ENCODE measurements around the gene GLTP.
"Not testable (repeated sequence)": the region's sequence is repeated elsewhere in the genome, so short reads cannot be mapped to it uniquely, and the experiment has no call there.

Gene GLTP

DNA sequence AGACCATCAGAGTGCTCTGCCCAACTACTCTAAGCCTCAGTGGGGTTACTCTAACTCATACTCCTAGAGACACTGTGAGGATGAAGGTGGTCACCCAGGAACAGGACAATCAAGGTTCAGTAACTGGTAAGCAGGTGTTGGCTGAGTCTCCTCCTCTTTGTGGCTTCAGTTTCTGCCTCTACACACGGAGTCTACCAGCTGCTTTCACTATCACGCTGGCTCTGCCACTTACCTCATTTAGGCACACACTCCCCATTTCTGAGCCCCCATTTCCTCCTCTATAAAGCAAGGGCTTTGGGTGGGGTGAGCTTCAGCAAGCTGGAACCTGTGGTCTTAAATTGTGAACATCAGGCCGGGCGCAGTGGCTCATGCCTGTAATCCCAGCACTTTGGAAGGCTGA lies 12.4 kb upstream of the GLTP start:
- no peak for TF ChIP-seq POLR2A (IDR thresholded peaks at IDR 0.05; ENCODE audit: extremely low read depth, insufficient read length)
- TF ChIP-seq, protein P1, sequence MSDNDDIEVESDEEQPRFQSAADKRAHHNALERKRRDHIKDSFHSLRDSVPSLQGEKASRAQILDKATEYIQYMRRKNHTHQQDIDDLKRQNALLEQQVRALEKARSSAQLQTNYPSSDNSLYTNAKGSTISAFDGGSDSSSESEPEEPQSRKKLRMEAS (IDR thresholded peaks at IDR 0.05; ENCODE audit: low read depth, low read length): no peak
- no peak for TF ChIP-seq MYC (IDR thresholded peaks at IDR 0.05; ENCODE audit: low read depth, low read length)
- TF ChIP-seq, protein P2, sequence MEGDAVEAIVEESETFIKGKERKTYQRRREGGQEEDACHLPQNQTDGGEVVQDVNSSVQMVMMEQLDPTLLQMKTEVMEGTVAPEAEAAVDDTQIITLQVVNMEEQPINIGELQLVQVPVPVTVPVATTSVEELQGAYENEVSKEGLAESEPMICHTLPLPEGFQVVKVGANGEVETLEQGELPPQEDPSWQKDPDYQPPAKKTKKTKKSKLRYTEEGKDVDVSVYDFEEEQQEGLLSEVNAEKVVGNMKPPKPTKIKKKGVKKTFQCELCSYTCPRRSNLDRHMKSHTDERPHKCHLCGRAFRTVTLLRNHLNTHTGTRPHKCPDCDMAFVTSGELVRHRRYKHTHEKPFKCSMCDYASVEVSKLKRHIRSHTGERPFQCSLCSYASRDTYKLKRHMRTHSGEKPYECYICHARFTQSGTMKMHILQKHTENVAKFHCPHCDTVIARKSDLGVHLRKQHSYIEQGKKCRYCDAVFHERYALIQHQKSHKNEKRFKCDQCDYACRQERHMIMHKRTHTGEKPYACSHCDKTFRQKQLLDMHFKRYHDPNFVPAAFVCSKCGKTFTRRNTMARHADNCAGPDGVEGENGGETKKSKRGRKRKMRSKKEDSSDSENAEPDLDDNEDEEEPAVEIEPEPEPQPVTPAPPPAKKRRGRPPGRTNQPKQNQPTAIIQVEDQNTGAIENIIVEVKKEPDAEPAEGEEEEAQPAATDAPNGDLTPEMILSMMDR (IDR thresholded peaks at IDR 0.05; ENCODE audit: low read depth, low read length): no peak
- no peak overlapping the region for H3K4me3 ChIP-seq (ENCODE audit: low read depth, low read length)
- no peak for DNase-seq (ENCODE audit: low read depth)

DNA sequence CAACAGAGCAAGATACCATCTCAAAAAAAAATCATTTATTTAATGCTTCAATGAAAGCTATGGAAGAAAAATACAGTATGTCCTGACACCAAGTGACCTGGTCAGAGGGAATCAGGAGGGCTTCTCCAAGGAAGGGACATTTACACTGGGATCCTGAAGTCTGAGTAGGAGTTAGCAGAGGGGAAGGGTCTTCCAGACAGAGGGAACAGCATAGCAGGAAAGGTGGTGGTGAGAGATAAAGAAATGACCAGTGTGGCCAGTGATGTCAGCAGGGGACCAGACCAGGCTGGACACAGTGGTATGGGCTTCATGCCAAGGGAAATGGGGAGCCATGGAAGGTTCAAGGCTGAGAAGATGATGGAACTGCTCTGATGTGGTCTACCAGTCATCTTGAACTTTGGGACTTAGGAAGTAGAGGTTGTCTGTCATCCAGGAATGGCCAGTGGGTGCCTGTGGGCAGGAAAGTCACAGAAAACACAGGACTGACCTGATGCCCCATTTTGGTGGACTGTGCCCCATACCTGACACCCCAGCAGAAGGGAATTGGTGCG lies 11.9 kb upstream of the GLTP start:
- TF ChIP-seq MYC (IDR thresholded peaks at IDR 0.05; ENCODE audit: low read depth, low read length) (no peak), POLR2A (IDR thresholded peaks at IDR 0.05; ENCODE audit: extremely low read depth, insufficient read length) (no peak)
- TF ChIP-seq, protein P1 (IDR thresholded peaks at IDR 0.05; ENCODE audit: low read depth, low read length): no peak
- TF ChIP-seq, protein P2 (IDR thresholded peaks at IDR 0.05; ENCODE audit: low read depth, low read length): no peak
- DNase-seq (ENCODE audit: low read depth): no peak
- H3K4me3 ChIP-seq (ENCODE audit: low read depth, low read length): no peak overlapping the region

DNA sequence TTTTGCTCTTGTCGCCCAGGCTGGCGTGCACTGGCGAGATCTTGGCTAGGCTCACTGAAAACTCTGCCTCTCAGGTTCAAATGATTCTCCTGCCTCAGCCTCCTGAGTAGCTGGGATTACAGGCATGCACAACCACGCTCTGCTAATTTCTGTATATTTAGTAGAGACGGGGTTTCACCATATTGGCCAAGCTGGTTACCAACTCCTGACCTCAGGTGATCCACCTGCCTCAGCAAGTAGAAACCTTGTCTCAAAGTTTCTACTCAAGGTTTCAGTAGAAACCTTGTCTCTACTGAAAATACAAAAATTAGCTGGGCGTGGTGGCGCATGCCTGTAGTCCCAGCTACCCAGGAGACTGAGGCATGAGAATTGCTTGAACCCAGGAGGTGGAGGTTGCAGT lies 11.4 kb upstream of the GLTP start:
- not testable (repeated sequence) for H3K4me3 ChIP-seq (ENCODE audit: low read depth, low read length); DNase-seq (ENCODE audit: low read depth)

DNA sequence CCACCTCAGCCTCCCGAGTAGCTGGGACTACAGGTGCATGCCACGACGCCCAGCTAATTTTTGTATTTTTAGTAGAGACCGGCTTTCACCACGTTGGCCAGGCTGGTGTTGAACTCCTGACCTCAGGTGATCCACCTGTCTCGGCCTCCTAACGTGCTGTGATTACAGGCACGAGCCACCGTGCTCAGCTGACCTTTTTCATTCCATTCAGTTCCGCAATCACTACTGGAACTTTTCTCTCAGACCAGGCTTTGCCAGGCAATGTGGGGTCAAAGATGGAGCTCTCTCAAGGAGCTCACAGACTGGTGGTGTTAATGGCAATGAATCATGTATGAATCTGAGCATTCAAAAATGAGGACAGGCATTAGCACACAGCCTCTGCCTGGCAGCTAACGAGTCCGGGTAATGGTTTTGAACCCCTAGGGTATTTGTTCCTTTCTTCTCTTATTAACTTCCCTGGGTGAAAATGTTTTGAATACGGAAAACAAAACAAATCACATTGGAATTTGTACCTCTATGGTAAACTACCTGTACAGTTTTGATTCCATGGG lies 10.4 kb upstream of the GLTP start:
- H3K4me3 ChIP-seq (ENCODE audit: low read depth, low read length): no peak overlapping the region
- no peak for DNase-seq (ENCODE audit: low read depth)
- TF ChIP-seq, protein P1 (IDR thresholded peaks at IDR 0.05; ENCODE audit: low read depth, low read length): no peak
- TF ChIP-seq POLR2A (IDR thresholded peaks at IDR 0.05; ENCODE audit: extremely low read depth, insufficient read length) (no peak), MYC (IDR thresholded peaks at IDR 0.05; ENCODE audit: low read depth, low read length) (no peak)
- TF ChIP-seq, protein P2 (IDR thresholded peaks at IDR 0.05; ENCODE audit: low read depth, low read length): no peak

DNA sequence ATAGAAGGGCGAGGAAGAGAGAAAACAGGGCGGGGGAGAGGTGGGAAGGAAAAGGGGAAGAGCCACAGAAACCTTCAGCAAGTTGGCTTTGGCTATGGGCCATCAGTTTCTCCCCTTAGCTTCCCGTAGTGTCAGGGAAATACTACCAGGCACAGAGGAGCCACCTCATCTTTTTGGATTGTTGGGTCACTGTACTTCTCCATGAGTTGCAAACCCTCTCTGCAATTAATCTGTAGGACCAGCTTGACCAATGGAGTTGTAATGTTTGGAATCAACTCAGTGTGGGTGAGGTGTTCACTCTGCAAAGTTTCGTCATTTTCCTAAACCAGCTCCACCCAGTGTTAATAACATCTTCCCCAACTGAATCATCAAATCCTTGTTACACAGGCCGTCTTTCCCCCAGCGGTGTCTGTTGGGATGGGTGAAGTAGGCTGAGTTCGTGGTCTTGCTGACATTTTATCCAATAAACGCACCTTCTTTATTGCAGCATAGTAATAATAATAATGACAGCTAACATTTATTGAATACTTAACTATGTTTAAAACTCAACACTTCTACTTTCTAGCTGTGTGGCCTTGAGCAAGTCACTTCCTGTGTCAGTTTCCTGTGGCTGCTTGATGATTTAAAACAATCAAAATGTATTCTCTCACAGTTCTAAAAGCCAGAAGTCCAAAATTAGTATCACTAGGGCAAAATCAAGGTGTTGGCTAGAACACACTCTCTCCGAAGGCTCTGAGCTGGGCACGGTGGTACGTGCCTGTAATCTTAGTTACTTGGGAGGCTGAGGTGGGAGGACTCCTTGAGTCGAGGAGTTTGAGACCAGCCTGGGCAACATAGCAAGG lies 8.1 kb upstream of the GLTP start:
- TF ChIP-seq, protein P1 (IDR thresholded peaks at IDR 0.05; ENCODE audit: low read depth, low read length): 0 out of 2 replicates have a peak, but pooled peaks have one; percentile 15
- TF ChIP-seq POLR2A (IDR thresholded peaks at IDR 0.05; ENCODE audit: extremely low read depth, insufficient read length) (no peak), MYC (IDR thresholded peaks at IDR 0.05; ENCODE audit: low read depth, low read length) (peak; percentile 46; the same call in 1 of the 2 replicates)
- TF ChIP-seq, protein P2 (IDR thresholded peaks at IDR 0.05; ENCODE audit: low read depth, low read length): no peak
- peak overlapping the region; percentile 29 for H3K4me3 ChIP-seq (ENCODE audit: low read depth, low read length)
- peak; percentile 84 for DNase-seq (ENCODE audit: low read depth)

DNA sequence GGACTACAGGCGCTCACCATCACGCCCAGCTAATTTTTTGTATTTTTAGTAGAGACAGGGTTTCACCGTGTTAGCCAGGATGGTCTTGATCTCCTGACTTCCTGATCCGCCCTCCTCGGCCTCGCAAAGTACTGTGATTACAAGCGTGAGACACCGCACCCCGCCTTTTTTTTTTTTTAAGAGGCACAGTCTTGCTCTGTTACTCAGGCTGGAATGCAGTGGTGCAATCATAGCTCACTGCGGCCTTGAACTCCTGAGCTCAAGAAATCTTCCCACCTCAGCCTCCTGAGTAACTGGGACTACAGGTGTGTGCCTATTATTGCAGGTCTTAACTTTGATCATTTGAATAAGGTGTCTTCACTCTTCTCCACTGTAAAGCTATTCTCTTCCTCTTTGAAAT lies 5.3 kb upstream of the GLTP start:
- TF ChIP-seq, protein P1 (IDR thresholded peaks at IDR 0.05; ENCODE audit: low read depth, low read length): no peak
- no peak for DNase-seq (ENCODE audit: low read depth)
- no peak overlapping the region for H3K4me3 ChIP-seq (ENCODE audit: low read depth, low read length)

All from NB4 (cell line).